HG03439 (cell line): ENCODE measurements around the gene LRPAP1.

ENCODE experiments used
- ATAC-seq: cut with Tn5 transposase; IDR thresholded peaks from one replicate; pipeline ENCODE4 v1.9.1; 2021; ENCODE audit warnings: mild to moderate bottlenecking, moderate library complexity; ENCODE audit not compliant: unreplicated experiment

The LRPAP1 gene

GRCh38 chr4:3502941-3503936 lies 29.0 kb downstream of the LRPAP1 start:
- ATAC-seq = no peak

GRCh38 chr4:3501825-3502425 lies 30.3 kb downstream of the LRPAP1 start:
- ATAC-seq = no peak

- no peak for ATAC-seq
These were observed 30.9 kb downstream of the LRPAP1 start for GRCh38 chr4:3501126-3501824.

GRCh38 chr4:3500634-3501101 lies 31.6 kb downstream of the LRPAP1 start:
- no peak for ATAC-seq

- no peak for ATAC-seq
These were observed 32.1 kb downstream of the LRPAP1 start for GRCh38 chr4:3500111-3500510.

GRCh38 chr4:3499710-3500109 lies 32.5 kb downstream of the LRPAP1 start:
- ATAC-seq = no peak

- ATAC-seq = no peak
These were observed 33.2 kb downstream of the LRPAP1 start for GRCh38 chr4:3498901-3499510.

- ATAC-seq = no peak
These were observed 33.8 kb downstream of the LRPAP1 start for GRCh38 chr4:3498407-3498806.

- no peak for ATAC-seq
These were observed 34.5 kb downstream of the LRPAP1 start for GRCh38 chr4:3497523-3498389.

- ATAC-seq = no peak
These were observed 35.1 kb downstream of the LRPAP1 start for GRCh38 chr4:3497095-3497494.

GRCh38 chr4:3496021-3496420 lies 36.2 kb downstream of the LRPAP1 start:
- no peak for ATAC-seq

- ATAC-seq = no peak
These were observed 36.8 kb downstream of the LRPAP1 start for GRCh38 chr4:3495204-3495975.

GRCh38 chr4:3494462-3494871 lies 37.8 kb downstream of the LRPAP1 start:
- no peak for ATAC-seq

GRCh38 chr4:3493720-3494461 lies 38.3 kb downstream of the LRPAP1 start:
- ATAC-seq = no peak

- ATAC-seq = no peak
These were observed 39.2 kb downstream of the LRPAP1 start for GRCh38 chr4:3492741-3493719.

GRCh38 chr4:3491681-3492405 lies 40.4 kb downstream of the LRPAP1 start:
- ATAC-seq = no peak

- no peak for ATAC-seq
These were observed 42.7 kb downstream of the LRPAP1 start for GRCh38 chr4:3489451-3489962.
